HG03135 (cell line): ENCODE data around the gene PGBD1.
"Not testable (repeated sequence)": the region's sequence is repeated elsewhere in the genome, so short reads cannot be mapped to it uniquely, and the experiment has no call there.

Experiments
- ATAC-seq: cut with Tn5 transposase; IDR thresholded peaks from one replicate; pipeline ENCODE4 v1.9.1; 2021; ENCODE audit warnings: mild to moderate bottlenecking, moderate library complexity; ENCODE audit not compliant: unreplicated experiment

Gene PGBD1

GRCh38 chr6:28266962-28267694 lies 14.2 kb upstream of the PGBD1 start, which contains the start of gene ZSCAN26:
ZSCAN26 (plus strand) TSS chr6:28267143; CDS start chr6:28271920, 4,777 bp downstream.
- peak; percentile 85 for ATAC-seq

- no peak for ATAC-seq
Measured at GRCh38 chr6:28267695-28268059, 13.7 kb upstream of the PGBD1 start.

GRCh38 chr6:28269492-28269891 lies 11.9 kb upstream of the PGBD1 start:
- ATAC-seq: no peak

GRCh38 chr6:28274888-28275287 lies 6.5 kb upstream of the PGBD1 start:
- ATAC-seq: no peak

- ATAC-seq: no peak
Measured at GRCh38 chr6:28277746-28278145, 3.6 kb upstream of the PGBD1 start.

- no peak for ATAC-seq
Measured at GRCh38 chr6:28280595-28281287, 631 bp upstream of the PGBD1 start.

- ATAC-seq: no peak
Measured at GRCh38 chr6:28282926-28283325, 1.6 kb downstream of the PGBD1 start.

- no peak for ATAC-seq
Measured at GRCh38 chr6:28291573-28291972, 10.2 kb downstream of the PGBD1 start.

GRCh38 chr6:28295326-28295725 lies 14.0 kb downstream of the PGBD1 start:
- no peak for ATAC-seq

- ATAC-seq: no peak
Measured at GRCh38 chr6:28296520-28297060, 15.2 kb downstream of the PGBD1 start.

- peak; percentile 96 for ATAC-seq
Measured at GRCh38 chr6:28303570-28303969, 22.2 kb downstream of the PGBD1 start.

GRCh38 chr6:28306363-28306762 lies 25.0 kb downstream of the PGBD1 start:
- ATAC-seq: not testable (repeated sequence)

- ATAC-seq: no peak
Measured at GRCh38 chr6:28311139-28311823, 29.9 kb downstream of the PGBD1 start.

GRCh38 chr6:28312939-28313338 lies 31.6 kb downstream of the PGBD1 start:
- no peak for ATAC-seq

- ATAC-seq: no peak
Measured at GRCh38 chr6:28315628-28316027, 34.3 kb downstream of the PGBD1 start.

GRCh38 chr6:28317866-28318265 lies 36.5 kb downstream of the PGBD1 start:
- ATAC-seq: not testable (repeated sequence)

- no peak for ATAC-seq
Measured at GRCh38 chr6:28322661-28323060, 41.3 kb downstream of the PGBD1 start.

- ATAC-seq: no peak
Measured at GRCh38 chr6:28323813-28324424, 42.5 kb downstream of the PGBD1 start.

GRCh38 chr6:28326371-28326948 lies 45.1 kb downstream of the PGBD1 start:
- no peak for ATAC-seq

GRCh38 chr6:28330041-28330440 lies 48.7 kb downstream of the PGBD1 start:
- no peak for ATAC-seq

- no peak for ATAC-seq
Measured at GRCh38 chr6:28333047-28333446, 51.7 kb downstream of the PGBD1 start.
